Ovary (tissue), 9 donors: ENCODE results near the gene GNA12. TPM values are rescaled to one million over a fixed set of nuclear protein-coding genes. Genes with fewer than 3 reads are reported as not detected.

Experiments
- DNase-seq, 5 donors: peaks; one replicate each; pipeline ENCODE4 v3.0.0-alpha.2; 2019 to 2020
- H3K27ac ChIP-seq, 2 donors: fragments of 200-600 bp; one replicate each; pipeline versions ENCODE4 v1.5.1 to v1.8.0; 2019 to 2022
- H3K27me3 ChIP-seq: fragments of 200-600 bp; one replicate; pipeline ENCODE4 v1.8.0; 2022
- H3K36me3 ChIP-seq: fragments of 200-600 bp; sonication (generic); one replicate; pipeline ENCODE4 v1.5.1; 2019
- H3K4me1 ChIP-seq: one replicate; pipeline ENCODE4 v1.8.1; 2013; ENCODE audit warnings: mild to moderate bottlenecking, moderate library complexity; ENCODE audit not compliant: insufficient read depth
- H3K4me3 ChIP-seq: fragments of 200-600 bp; sonication (generic); one replicate; pipeline ENCODE4 v1.5.1; 2017
- H3K9me3 ChIP-seq, 2 donors: fragments of 200-600 bp in 1 of 2; sonication (generic) in 1 of 2; one replicate each; pipeline versions ENCODE4 v1.5.1 to v1.8.1; 2013 to 2019; ENCODE audit warnings: mild to moderate bottlenecking in 1 of 2, moderate library complexity in 1 of 2
- EP300 ChIP-seq: sonication (generic); formaldehyde crosslinking; IDR thresholded peaks from one replicate; pipeline ENCODE4 v1.6.1; 2017; ENCODE audit warnings: antibody characterized with exemption
- POLR2A ChIP-seq: fragments of 450-650 bp; IDR thresholded peaks from one replicate; pipeline ENCODE4 v1.6.1; 2017; ENCODE audit warnings: antibody characterized with exemption, mild to moderate bottlenecking, moderate library complexity
- WGBS, 3 donors: extraction: QIAGEN DNeasy Blood & Tissue Kit in 1 of 3; methylation state at CpG; one replicate each; pipeline versions ENCODE4 v1.1.5 to v1.1.7; 2013 to 2017; 5-methylcytosine and 5-hydroxymethylcytosine counted together
- intact Hi-C, 4 donors: fragments of 100-400 bp; cut with DNase I; formaldehyde crosslinking; loops; one replicate each; pipeline versions ENCODE4 v1.11.0 to v1.15.1; 2022 to 2023
- polyA plus RNA-seq, 2 donors: library from polyadenylated mRNA; stranded (reverse); fragments of 200-250 nt in 1 of 2; fragments of 350-450 nt in 1 of 2; fragmentation: Illumina TruSeq in 1 of 2; extraction: RNeasy Lipid Tissue Mini Kit (QIAGEN cat#74804) in 1 of 2; gene quantifications; one replicate each; pipeline ENCODE4 v1.2.3, GENCODE V29; 2013 to 2014
- total RNA-seq, 7 donors: library from RNA; depleted of rRNA in 2 of 7; stranded (reverse); fragments of >200 nt in 2 of 7; fragmentation: NEBNext Ultra II Directional in 3 of 7; extraction: Animal tissue kit (Norgen Biotek cat#: 25700) in 3 of 7; gene quantifications; one replicate each; pipeline versions ENCODE4 v1.1.0 to v1.2.4, GENCODE V29; 2016 to 2023
- TF ChIP-seq, protein P1 (sequence below), 3 donors: fragments of 450-650 bp in 2 of 3; fragments of 200-600 bp in 1 of 3; IDR thresholded peaks; one replicate each; pipeline versions ENCODE4 v1.5.1 to v1.8.0; 2016 to 2022; ENCODE audit warnings: antibody characterized with exemption in 3 of 3, mild to moderate bottlenecking in 1 of 3
- donor health status: DM: no; HTN: no; CAD: no; lungs with moderate emphysema.
- donor health status: DM: no; HTN: no; CAD: no.
- donor health status: Bipolar disorder and iron deficiency.
- donor health status: DM: yes; HTN: yes; CAD: no.
- donor health status: DM: no; HTN: no; CAD: no.
- donor health status: DM: yes; HTN: yes; CAD: no.

Gene GNA12
- total and polyA plus RNA-seq, 9 donors = 13.4 to 94.4 (median 65.5) TPM

DNA sequence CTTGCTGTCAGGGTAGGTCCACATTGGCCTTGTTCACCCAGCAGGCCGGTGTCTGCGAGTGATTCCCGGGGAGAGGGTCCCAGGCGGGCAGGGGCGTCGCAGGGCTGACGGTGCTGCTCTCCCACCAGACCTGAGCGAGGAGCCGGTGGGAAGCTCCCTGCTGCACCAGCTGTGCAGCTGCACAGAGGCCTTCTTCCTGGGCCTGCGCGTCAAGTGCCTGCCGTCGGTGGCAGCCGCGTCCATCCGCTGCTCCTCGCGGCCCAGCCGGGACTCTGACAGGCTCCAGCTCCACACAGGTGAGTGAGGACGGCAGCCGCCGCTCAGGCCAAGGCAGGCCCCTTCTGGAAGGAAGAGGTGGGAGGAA lies 141.5 kb downstream of the GNA12 start:
- Histone ChIP-seq H3K27ac (no peak overlapping the region), H3K4me1 (no peaks in the 10 kb centered on the region), H3K9me3 (no peaks in the 10 kb centered on the region), H3K36me3 (no peaks in the 10 kb centered on the region), H3K27me3 (no peaks in the 10 kb centered on the region), H3K4me3 (no peak overlapping the region)
- intact Hi-C loops = no loop called here
- DNase-seq = no peak
- TF ChIP-seq POLR2A (no peak), EP300 (no peak)
- TF ChIP-seq, protein P1, sequence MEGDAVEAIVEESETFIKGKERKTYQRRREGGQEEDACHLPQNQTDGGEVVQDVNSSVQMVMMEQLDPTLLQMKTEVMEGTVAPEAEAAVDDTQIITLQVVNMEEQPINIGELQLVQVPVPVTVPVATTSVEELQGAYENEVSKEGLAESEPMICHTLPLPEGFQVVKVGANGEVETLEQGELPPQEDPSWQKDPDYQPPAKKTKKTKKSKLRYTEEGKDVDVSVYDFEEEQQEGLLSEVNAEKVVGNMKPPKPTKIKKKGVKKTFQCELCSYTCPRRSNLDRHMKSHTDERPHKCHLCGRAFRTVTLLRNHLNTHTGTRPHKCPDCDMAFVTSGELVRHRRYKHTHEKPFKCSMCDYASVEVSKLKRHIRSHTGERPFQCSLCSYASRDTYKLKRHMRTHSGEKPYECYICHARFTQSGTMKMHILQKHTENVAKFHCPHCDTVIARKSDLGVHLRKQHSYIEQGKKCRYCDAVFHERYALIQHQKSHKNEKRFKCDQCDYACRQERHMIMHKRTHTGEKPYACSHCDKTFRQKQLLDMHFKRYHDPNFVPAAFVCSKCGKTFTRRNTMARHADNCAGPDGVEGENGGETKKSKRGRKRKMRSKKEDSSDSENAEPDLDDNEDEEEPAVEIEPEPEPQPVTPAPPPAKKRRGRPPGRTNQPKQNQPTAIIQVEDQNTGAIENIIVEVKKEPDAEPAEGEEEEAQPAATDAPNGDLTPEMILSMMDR (IDR thresholded peaks at IDR 0.05) = no peak
- 68 to 85% (median 78%) methylated on average over 22 of the region's 22 CpGs for WGBS, 3 donors

DNA sequence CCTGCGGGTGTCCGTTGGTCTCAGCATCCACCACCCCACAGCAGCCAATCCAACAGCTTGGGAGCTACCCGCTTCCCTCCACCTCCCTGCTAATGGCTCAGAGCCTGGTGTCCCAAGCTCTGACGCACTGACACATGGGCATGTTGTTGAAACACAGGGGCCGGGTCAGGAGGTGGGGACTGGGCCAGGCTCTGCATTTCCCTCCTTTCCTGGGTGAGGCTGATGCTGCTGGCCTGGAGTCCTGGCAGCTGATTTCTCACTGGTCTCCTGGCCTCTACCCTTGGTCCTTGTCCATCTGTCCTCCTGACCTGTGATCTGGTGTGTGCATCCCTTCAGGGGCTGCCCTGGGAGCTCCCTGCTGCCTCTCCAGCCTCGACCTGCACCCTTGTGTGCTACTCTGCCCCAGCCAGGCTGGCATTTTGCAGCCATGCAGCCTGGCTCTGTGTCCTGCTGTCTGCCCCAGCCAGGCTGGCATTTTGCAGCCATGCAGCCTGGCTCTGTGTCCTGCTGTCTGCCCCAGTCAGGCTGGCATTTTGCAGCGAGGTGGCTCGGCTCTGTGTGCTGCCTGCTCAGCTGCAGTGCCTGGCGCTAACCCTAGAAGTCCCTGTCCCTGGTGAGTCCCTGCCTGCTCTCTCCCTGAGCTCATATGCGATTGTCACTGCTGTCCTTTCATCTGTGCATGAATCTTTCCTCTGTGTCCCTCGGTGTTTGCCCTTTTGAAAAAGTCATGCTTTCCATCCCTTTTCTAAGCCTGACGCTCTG lies 142.1 kb downstream of the GNA12 start:
- TF ChIP-seq POLR2A (no peak), EP300 (no peak)
- TF ChIP-seq, protein P1 (IDR thresholded peaks at IDR 0.05) = no peak
- Histone ChIP-seq H3K36me3 (no peaks in the 10 kb centered on the region), H3K27ac (no peak overlapping the region), H3K9me3 (no peaks in the 10 kb centered on the region), H3K4me3 (no peak overlapping the region), H3K27me3 (no peaks in the 10 kb centered on the region), H3K4me1 (no peaks in the 10 kb centered on the region)
- 53 to 67% (median 56%) methylated on average over 12 of the region's 12 CpGs for WGBS, 3 donors
- intact Hi-C loops = no loop called here
- DNase-seq = peak in 3 of 5 donors; percentile 55 to 67 (median 63)

DNA sequence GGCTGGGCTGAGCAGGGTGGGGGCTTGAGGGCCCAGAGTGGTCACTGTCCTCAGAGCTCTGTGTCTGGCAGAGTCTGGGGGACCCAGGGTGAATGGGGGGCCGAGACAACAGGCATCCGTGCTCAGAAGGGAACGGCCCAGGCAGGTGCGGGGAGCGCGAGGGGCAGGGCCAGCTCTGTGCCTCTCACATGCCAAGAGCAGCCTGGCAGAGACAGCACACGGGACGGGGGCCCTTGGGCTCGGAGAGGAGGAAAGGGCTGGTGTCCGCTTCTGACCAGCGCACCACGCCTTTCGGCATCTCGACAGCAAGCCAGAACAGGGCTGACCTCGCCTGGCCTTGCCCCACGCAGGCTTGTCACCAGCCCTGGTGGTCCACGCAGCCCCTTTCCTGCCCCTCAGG lies 142.7 kb downstream of the GNA12 start:
- WGBS, 3 donors = 72 to 88% (median 83%) methylated on average over 17 of the region's 17 CpGs
- H3K4me3 ChIP-seq = no peak overlapping the region
- H3K27me3 ChIP-seq = no peaks in the 10 kb centered on the region
- no peaks in the 10 kb centered on the region for H3K9me3 ChIP-seq
- no peaks in the 10 kb centered on the region for H3K4me1 ChIP-seq
- intact Hi-C loops = no loop called here
- no peaks in the 10 kb centered on the region for H3K36me3 ChIP-seq
- H3K27ac ChIP-seq = no peak overlapping the region
- DNase-seq = no peak
- TF ChIP-seq, protein P1 (IDR thresholded peaks at IDR 0.05) = no peak
- no peak for TF ChIP-seq EP300
- no peak for TF ChIP-seq POLR2A

DNA sequence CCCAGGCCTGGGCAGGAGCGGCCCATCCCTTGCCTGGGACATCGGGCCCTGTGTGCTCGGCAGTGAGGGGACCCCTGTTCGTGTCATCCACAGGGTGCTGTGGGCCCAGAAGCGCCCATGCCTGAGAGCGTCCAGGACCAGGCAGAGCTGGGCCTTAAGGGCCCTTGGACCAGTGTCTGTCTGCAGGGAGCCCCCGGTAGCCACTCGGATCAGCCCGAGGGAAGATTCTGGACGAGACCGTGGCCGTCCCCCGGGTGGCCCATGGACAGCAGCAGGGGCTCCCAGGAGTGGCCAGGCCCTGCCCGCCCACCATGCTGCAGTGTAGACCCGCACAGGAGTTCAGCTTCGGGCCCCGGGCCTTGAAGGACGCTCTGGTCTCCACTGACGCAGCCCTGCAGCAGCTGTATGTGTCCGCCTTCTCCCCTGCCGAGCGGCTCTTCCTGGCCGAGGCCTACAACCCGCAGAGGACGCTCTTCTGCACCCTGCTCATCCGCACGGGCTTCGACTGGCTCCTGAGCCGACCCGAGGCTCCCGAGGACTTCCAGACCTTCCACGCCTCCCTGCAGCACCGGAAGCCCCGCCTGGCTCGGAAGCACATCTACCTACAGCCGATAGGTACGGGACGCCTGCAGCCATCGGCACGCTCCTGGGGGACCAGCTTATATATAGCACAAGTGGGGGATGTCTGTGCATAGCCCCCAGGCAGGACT lies 143.8 kb downstream of the GNA12 start:
- Histone ChIP-seq H3K4me1 (no peaks in the 10 kb centered on the region), H3K9me3 (no peaks in the 10 kb centered on the region), H3K27ac (no peak overlapping the region), H3K4me3 (no peak overlapping the region), H3K36me3 (no peaks in the 10 kb centered on the region), H3K27me3 (no peaks in the 10 kb centered on the region)
- TF ChIP-seq, protein P1 (IDR thresholded peaks at IDR 0.05) = no peak
- TF ChIP-seq EP300 = no peak
- no peak for TF ChIP-seq POLR2A
- WGBS, 3 donors = 82 to 86% (median 85%) methylated on average over 37 to 40 of the region's 40 CpGs
- DNase-seq = no peak
- intact Hi-C loops = no loop called here
